HG03159 (cell line): ENCODE results near the gene CASP2.

ENCODE experiments used
- ATAC-seq: cut with Tn5 transposase; IDR thresholded peaks from one replicate; pipeline ENCODE4 v1.9.1; 2021; ENCODE audit warnings: mild to moderate bottlenecking, moderate library complexity; ENCODE audit not compliant: unreplicated experiment

Gene CASP2

GRCh38 chr7:143287935-143288826, at the start of gene CASP2:
Gene CASP2 (plus strand): TSS chr7:143288351. CDS start chr7:143288456, 105 bp downstream.
- peak; percentile 91 for ATAC-seq

DNA sequence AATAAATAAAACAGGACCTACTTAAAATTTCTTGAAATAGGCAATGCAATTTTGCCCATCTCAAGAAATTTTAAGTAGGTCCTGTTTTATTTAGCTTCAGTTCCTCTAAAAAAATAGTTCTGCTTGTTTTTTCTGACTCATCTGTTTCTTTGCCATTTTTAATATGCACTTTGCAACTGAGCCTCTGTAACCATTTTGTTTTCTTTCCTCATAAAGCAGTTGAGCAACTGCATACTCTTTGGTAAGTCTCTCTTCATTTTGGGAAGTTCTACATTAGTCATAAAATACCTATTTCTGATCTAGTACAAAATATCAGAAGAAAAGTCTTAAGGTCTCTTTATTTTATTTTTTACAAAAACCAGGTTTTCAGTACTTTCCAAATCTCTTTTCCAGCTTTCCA, 48.3 kb upstream of the CASP2 start:
- no peak for ATAC-seq

- ATAC-seq: peak; percentile 91
These were observed 47.6 kb upstream of the CASP2 start for GRCh38 chr7:143240291-143241168.

DNA sequence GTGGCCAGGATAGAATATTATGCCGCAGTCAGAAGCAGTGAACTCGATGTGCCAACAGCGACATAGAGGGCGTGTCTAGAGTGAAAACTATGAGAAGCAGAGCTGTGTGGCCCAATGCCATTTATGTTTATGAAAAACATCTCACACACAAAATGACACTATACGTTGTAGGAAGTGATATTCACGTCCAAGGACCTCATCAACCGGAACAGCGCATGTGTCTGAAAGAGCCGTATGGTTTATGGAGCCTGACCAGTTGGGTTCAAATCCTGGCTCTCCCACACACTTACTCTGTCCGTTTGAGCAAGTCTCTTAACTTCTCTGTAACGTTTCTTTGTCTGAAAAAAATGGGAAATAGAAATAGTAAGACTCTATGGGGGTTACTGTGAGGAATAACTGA, 45.8 kb upstream of the CASP2 start:
- no peak for ATAC-seq

GRCh38 chr7:143243111-143243510, 45.0 kb upstream of the CASP2 start:
- ATAC-seq: no peak

GRCh38 chr7:143243614-143244013, 44.5 kb upstream of the CASP2 start:
- no peak for ATAC-seq

DNA sequence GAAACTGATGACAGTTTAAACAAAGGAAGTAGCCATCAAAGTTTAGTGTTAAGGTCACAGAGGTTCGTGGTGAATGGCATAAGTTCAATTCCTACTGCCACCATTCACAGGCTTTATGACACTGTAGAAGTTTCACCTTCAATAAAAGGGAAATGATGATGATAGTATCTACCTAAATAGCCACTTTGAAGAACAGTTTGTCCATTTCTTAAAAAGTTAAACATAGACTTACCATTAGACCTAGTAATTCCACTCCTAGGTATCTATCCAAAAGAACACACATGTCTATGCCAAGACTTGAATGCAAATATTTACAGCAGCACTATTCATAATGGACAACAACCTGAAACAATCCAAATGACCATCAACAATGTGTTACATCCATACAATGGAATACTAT, 43.8 kb upstream of the CASP2 start:
- ATAC-seq: no peak

DNA sequence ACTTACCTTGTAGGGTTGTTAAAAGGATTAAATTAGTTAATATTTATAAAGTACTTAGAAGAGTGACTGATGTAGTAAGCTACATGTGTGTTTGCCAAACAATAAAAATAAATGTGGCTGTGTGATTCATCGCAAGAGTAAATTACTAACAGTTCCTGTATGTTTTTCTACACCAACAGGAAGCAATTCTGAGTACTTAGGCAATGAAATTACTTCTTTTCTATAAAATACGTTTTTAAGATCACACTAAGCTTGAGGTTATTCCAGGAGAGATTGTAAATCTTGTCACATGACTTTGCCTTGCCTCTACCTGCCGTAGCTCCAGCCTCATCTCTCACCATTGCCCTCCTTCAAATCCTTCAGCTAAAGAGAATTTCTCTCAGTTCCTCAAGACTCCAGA, 43.0 kb upstream of the CASP2 start:
- ATAC-seq: no peak

DNA sequence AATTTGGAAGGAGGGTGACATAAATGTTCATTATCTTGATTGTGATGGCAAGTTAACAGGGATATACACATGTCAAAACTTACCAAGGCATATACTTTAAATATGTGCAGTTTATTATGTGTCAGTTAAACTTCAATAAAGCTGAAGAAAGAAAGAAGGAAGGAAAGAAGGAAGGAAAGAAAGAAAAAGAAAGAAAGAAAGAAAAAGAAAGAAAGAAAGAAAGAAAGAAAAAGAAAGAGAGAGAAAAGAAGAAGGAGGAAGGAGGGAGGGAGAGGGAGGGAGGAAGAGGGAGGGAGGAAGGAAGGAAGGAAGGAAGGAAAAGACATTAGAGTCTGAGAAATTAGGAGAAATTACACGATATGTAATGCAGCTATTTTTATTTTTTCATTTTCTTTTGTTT, 40.8 kb upstream of the CASP2 start:
- no peak for ATAC-seq

DNA sequence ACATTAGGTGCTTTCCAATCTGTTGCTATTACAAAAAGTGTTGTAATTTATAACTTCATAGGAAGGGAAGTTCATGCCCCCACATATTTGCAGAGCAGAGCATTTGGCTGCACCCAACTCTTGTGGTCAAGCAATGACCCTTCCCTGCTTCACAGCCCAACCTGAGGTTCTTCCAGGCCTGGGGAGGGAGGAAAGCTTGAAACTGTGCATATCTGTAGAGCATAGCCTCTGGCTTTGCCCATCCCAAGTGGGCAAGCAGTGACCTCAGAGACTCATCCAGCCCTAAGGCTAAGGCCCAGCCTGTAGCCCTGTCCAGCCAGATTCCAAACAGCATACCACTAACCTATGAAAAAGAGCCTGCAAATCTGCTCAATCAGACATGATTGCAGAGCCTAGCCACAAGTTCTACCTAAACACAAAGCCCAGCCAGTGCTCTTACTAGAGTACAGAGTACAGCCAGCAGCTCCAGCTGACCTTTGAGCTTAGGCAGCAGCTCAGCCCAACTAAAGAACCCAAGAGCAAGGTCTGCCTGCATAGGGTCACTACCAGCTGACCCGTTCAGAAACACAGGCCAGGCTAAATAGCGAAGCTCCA, 39.3 kb upstream of the CASP2 start:
- no peak for ATAC-seq

- no peak for ATAC-seq
These were observed 38.0 kb upstream of the CASP2 start for GRCh38 chr7:143250199-143250598.

DNA sequence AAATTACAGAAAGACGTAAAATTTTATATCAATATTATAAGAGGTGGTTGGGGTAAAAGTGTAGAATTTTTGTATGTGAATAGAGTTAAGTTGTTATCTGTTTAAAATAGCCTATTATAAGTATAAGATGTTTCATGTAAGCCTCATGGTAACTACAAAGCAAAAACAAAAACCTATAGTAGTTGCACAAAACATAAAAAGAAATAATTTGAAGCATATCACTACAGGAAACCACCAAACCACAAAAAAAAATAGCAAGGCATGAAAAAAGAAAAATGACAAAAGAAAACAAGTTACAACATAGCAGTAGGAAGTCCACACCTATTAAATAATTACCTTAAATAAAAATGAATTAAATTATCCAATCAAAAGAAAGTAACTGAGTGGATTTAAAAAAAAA, 37.3 kb upstream of the CASP2 start:
- ATAC-seq: no peak

GRCh38 chr7:143252006-143252405, 36.1 kb upstream of the CASP2 start:
- no peak for ATAC-seq

GRCh38 chr7:143255564-143255963, 32.6 kb upstream of the CASP2 start:
- no peak for ATAC-seq

GRCh38 chr7:143256325-143256724, 31.8 kb upstream of the CASP2 start:
- peak; percentile 20 for ATAC-seq

GRCh38 chr7:143256932-143257331, 31.2 kb upstream of the CASP2 start:
- ATAC-seq: peak; percentile 81

DNA sequence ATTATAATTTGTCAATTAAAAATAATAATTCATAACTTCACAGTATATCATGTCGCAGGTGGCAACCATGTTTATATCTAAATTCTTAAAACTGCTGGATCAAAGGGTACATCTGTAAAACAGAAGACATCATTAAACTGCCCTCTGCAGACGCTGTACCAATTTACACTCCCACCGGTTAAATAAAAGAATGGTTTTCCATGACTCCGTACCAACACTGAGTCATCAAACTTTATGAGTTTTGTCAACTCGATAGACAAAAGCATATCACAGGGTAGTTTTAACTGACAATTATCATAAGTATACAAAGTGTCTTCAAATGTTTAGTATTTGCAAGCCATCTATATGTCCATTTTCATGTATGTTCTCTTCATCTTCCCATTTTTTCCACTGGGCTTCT, 30.6 kb upstream of the CASP2 start:
- no peak for ATAC-seq

DNA sequence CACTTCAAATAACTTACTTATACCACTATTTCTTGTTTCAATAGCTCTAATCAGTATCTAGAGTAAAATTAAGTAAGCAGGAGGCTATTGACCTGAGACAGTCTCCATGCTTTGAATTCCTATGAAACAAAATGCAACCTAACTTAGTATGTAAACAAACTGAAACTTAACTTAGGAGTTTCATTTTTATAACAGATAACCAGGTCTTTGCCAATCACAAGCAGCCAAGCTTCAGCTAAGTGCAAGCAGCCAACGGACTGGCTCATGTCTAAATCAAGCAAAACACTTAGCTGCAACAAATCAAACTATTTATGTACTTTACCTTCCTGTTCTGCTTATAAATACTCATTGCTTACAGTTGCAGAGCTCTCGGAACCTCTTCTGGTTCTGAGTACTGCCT, 29.3 kb upstream of the CASP2 start:
- ATAC-seq: peak; percentile 41

DNA sequence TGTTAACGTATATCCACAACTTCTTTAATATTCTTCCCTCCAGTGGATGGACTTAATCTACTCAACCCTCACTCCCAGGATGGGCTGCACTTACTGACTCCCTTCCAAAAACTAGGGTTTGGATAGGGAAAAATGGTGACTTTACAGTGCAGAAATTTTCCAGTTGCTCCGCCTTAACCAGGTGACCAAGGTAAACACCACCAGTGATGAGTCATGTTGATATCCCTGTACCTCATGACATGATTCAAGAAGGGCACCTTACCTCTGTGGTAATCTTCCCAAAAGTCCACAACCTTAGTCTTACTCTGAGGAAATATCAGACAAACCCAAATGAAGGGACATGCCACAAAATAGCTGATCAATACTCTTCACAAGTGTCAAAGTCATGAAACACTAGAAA, 28.4 kb upstream of the CASP2 start:
- ATAC-seq: no peak

GRCh38 chr7:143261901-143262300, 26.2 kb upstream of the CASP2 start:
- no peak for ATAC-seq
